H9 (cell line): ENCODE data around the gene DLG2. TPM values are rescaled to one million over a fixed set of nuclear protein-coding genes. Genes with fewer than 3 reads are reported as not detected.

Experiments
- DNase-seq: peaks from one replicate; pipeline ENCODE4 v3.0.0-alpha.2; 2017
- H2AFZ ChIP-seq: one replicate; pipeline ENCODE4 v1.6.1; 2013; ENCODE audit warnings: mild to moderate bottlenecking, low read length, control low read depth, moderate library complexity
- H2AK5ac ChIP-seq: 2 replicates; pipeline ENCODE4 v1.6.1; 2013; ENCODE audit warnings: low read length, control low read depth, mixed read lengths; ENCODE audit not compliant: insufficient read length
- H2BK120ac ChIP-seq: one replicate; pipeline ENCODE4 v1.6.1; 2013; ENCODE audit warnings: low read depth, mild to moderate bottlenecking, low read length, control low read depth, inconsistent platforms; ENCODE audit not compliant: poor library complexity, severe bottlenecking
- H2BK12ac ChIP-seq: 2 replicates; pipeline ENCODE4 v1.6.1; 2013; ENCODE audit warnings: low read length, control low read depth, mixed read lengths, low read depth; ENCODE audit not compliant: insufficient read length
- H2BK15ac ChIP-seq: 2 replicates; pipeline ENCODE4 v1.6.1; 2013; ENCODE audit warnings: low read depth, low read length, control low read depth
- H2BK20ac ChIP-seq: one replicate; pipeline ENCODE4 v1.6.1; 2013; ENCODE audit warnings: low read depth, mild to moderate bottlenecking, low read length, control low read depth, inconsistent platforms; ENCODE audit not compliant: poor library complexity, severe bottlenecking
- H2BK5ac ChIP-seq: 2 replicates; pipeline ENCODE4 v1.6.1; 2013; ENCODE audit warnings: low read length, control low read depth, mixed read lengths; ENCODE audit not compliant: insufficient read length
- H3K14ac ChIP-seq: 2 replicates; pipeline ENCODE4 v1.6.1; 2013; ENCODE audit warnings: low read length, control low read depth; ENCODE audit not compliant: insufficient read depth
- H3K18ac ChIP-seq: 2 replicates; pipeline ENCODE4 v1.6.1; 2013; ENCODE audit warnings: low read depth, mild to moderate bottlenecking, mixed read lengths, low read length, control low read depth; ENCODE audit not compliant: insufficient read length
- H3K23ac ChIP-seq: 2 replicates; pipeline ENCODE4 v1.6.1; 2013; ENCODE audit warnings: low read length, control low read depth, mixed read lengths, low read depth; ENCODE audit not compliant: insufficient read length
- H3K23me2 ChIP-seq: 2 replicates; pipeline ENCODE4 v1.6.1; 2013; ENCODE audit warnings: low read depth, mild to moderate bottlenecking, mixed read lengths, low read length, control low read depth; ENCODE audit not compliant: insufficient read length, poor library complexity, severe bottlenecking
- H3K27ac ChIP-seq: 2 replicates; pipeline ENCODE4 v1.5.1; 2013; ENCODE audit warnings: low read length, control low read depth, mixed read lengths, low read depth; ENCODE audit not compliant: insufficient read length
- H3K27me3 ChIP-seq: 2 replicates; pipeline ENCODE4 v1.6.1; 2013; ENCODE audit warnings: low read length, control low read depth, inconsistent platforms; ENCODE audit not compliant: insufficient read depth
- H3K4ac ChIP-seq: 2 replicates; pipeline ENCODE4 v1.6.1; 2013; ENCODE audit warnings: low read depth, mild to moderate bottlenecking, control low read depth, inconsistent platforms, low read length, moderate library complexity
- H3K4me1 ChIP-seq: 2 replicates; pipeline ENCODE4 v1.6.1; 2013; ENCODE audit warnings: low read length, control low read depth, inconsistent platforms; ENCODE audit not compliant: insufficient read depth
- H3K4me2 ChIP-seq: 2 replicates; pipeline ENCODE4 v1.6.1; 2013; ENCODE audit warnings: low read length, control low read depth, mixed read lengths; ENCODE audit not compliant: insufficient read length, insufficient read depth
- H3K56ac ChIP-seq: 2 replicates; pipeline ENCODE4 v1.6.1; 2013; ENCODE audit warnings: low read depth, mild to moderate bottlenecking, mixed read lengths, low read length, control low read depth; ENCODE audit not compliant: insufficient read length
- H3K79me1 ChIP-seq: 2 replicates; pipeline ENCODE4 v1.6.1; 2013; ENCODE audit warnings: low read depth, mild to moderate bottlenecking, moderate library complexity, low read length, control low read depth, inconsistent platforms; ENCODE audit not compliant: insufficient read depth, poor library complexity, severe bottlenecking
- H3K79me2 ChIP-seq: 2 replicates; pipeline ENCODE4 v1.6.1; 2013; ENCODE audit warnings: low read length, control low read depth, inconsistent platforms; ENCODE audit not compliant: insufficient read depth
- H3K9ac ChIP-seq: 2 replicates; pipeline ENCODE4 v1.6.1; 2013; ENCODE audit warnings: low read length, control low read depth, mixed read lengths; ENCODE audit not compliant: insufficient read length; ENCODE audit errors: extremely low read depth
- H3K9me3 ChIP-seq: one replicate; pipeline ENCODE4 v1.6.1; 2013; ENCODE audit warnings: low read depth, low read length, inconsistent platforms; ENCODE audit not compliant: control insufficient read depth
- H3T11ph ChIP-seq: one replicate; pipeline ENCODE4 v1.6.1; 2013; ENCODE audit warnings: mild to moderate bottlenecking, low read length, control low read depth, inconsistent platforms
- H4K20me1 ChIP-seq: one replicate; pipeline ENCODE4 v1.6.1; 2013; ENCODE audit not compliant: control insufficient read depth, insufficient read length, insufficient read depth
- H4K5ac ChIP-seq: 2 replicates; pipeline ENCODE4 v1.6.1; 2013; ENCODE audit warnings: low read depth, mild to moderate bottlenecking, mixed read lengths, low read length, control low read depth; ENCODE audit not compliant: insufficient read length
- H4K8ac ChIP-seq: replicated peaks from 2 replicates; pipeline ENCODE4 v1.6.1; 2013; ENCODE audit warnings: low read length, control low read depth, mixed read lengths, low read depth; ENCODE audit not compliant: insufficient read length
- H4K91ac ChIP-seq: 2 replicates; pipeline ENCODE4 v1.6.1; 2013; ENCODE audit warnings: low read depth, mild to moderate bottlenecking, moderate library complexity, mixed read lengths, low read length, control low read depth; ENCODE audit not compliant: insufficient read length
- H3K27ac Mint-ChIP-seq, 3 experiments: 2 replicates in 2 of 3; 3 replicates in 1 of 3; pipeline ENCODE4 v1.8.0; 2020 to 2021; ENCODE audit warnings: mixed read lengths in 3 of 3, mild to moderate bottlenecking in 1 of 3, moderate library complexity in 1 of 3
- H3K27me3 Mint-ChIP-seq: 2 replicates; pipeline ENCODE4 v1.8.0; 2021; ENCODE audit warnings: low read depth, mild to moderate bottlenecking, moderate library complexity, mixed read lengths
- H3K36me3 Mint-ChIP-seq, 3 experiments: 2 replicates in 2 of 3; 3 replicates in 1 of 3; pipeline ENCODE4 v1.8.0; 2020 to 2021; ENCODE audit warnings: low read depth in 3 of 3, mixed read lengths in 3 of 3; ENCODE audit not compliant: insufficient read depth in 1 of 3
- H3K4me1 Mint-ChIP-seq, 2 experiments: 2 replicates each; pipeline ENCODE4 v1.8.0; 2020; ENCODE audit warnings: mixed read lengths in 2 of 2
- H3K4me3 Mint-ChIP-seq, 2 experiments: 2 replicates in 1 of 2; 3 replicates in 1 of 2; pipeline ENCODE4 v1.8.0; 2020 to 2021; ENCODE audit warnings: mild to moderate bottlenecking in 2 of 2, mixed read lengths in 2 of 2, moderate library complexity in 1 of 2
- H3K9me3 Mint-ChIP-seq, 2 experiments: 2 replicates in 1 of 2; 3 replicates in 1 of 2; pipeline ENCODE4 v1.8.0; 2020; ENCODE audit warnings: mild to moderate bottlenecking in 2 of 2, mixed read lengths in 2 of 2, moderate library complexity in 1 of 2
- WGBS: extraction: QIAGEN DNeasy Blood & Tissue Kit; methylation state at CpG from one replicate; pipeline ENCODE4 v1.1.7; 2013; ENCODE audit warnings: missing lambda C conversion rate, low lambda C conversion rate, mixed read lengths; ENCODE audit not compliant: insufficient read length; ENCODE audit errors: extremely low coverage; 5-methylcytosine and 5-hydroxymethylcytosine counted together
- total RNA-seq: library from RNA; stranded (reverse); gene quantifications from 2 replicates; pipeline ENCODE4 v1.2.1, GENCODE V29; 2021
- TF ChIP-seq, protein P1 (sequence below): fragments of 200-600 bp; sonication (generic); conservative IDR thresholded peaks from 3 replicates; pipeline ENCODE4 v1.8.0; 2021; ENCODE audit warnings: antibody characterized with exemption, mild to moderate bottlenecking

Gene DLG2
- total RNA-seq, 1 experiment from 2014 or later = 8.0 TPM

DNA sequence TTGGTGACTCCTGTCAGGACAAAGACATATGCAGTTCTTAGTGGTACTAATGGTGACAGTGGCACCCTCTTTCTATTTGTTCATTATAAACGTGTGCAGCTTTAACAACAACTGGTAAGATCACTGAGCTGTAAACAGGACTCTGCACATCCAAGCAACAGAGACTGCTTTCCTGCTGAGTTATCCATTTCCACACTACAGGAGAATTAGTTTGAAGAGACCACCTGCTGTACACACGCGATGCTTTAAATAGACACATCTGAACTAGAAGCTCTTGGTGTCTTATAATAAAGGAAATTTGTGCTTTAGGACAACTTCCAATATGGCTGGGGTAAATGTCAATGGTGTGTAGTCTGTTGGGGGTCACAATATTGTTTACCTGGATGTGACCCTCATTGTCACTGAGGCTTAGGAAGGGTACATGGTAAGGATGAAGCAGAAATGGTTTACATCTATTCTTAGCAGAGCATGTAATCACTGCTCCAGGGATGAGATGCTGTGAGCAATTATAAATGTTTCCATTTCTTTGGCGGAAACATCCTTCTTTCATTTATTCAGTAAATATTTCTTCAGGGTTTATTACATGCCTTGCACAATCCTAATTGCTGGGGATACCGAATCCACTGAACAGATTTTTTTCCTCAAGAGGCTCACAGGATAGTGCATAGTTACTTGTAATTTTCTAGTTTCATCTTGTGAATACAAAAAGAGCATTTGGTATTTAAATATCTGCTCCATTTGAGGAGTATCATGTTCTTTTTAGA is 1987.0 kb downstream of the DLG2 start:
- H3K4me2 ChIP-seq = no peak overlapping the region
- H2BK120ac ChIP-seq = no peak overlapping the region
- H3K79me2 ChIP-seq = no peaks in the 10 kb centered on the region
- H4K5ac ChIP-seq = no peak overlapping the region
- H3K23ac ChIP-seq = no peak overlapping the region
- H4K91ac ChIP-seq = no peak overlapping the region
- H3K27me3 Mint-ChIP-seq = no peaks in the 10 kb centered on the region
- H3K27me3 ChIP-seq = 0 out of 2 replicates have a peak, but pooled peaks cover 2% of the 10 kb centered on the region
- H3K79me1 ChIP-seq = no peaks in the 10 kb centered on the region
- H3K4me3 Mint-ChIP-seq = no peak overlapping the region
- TF ChIP-seq, protein P1, sequence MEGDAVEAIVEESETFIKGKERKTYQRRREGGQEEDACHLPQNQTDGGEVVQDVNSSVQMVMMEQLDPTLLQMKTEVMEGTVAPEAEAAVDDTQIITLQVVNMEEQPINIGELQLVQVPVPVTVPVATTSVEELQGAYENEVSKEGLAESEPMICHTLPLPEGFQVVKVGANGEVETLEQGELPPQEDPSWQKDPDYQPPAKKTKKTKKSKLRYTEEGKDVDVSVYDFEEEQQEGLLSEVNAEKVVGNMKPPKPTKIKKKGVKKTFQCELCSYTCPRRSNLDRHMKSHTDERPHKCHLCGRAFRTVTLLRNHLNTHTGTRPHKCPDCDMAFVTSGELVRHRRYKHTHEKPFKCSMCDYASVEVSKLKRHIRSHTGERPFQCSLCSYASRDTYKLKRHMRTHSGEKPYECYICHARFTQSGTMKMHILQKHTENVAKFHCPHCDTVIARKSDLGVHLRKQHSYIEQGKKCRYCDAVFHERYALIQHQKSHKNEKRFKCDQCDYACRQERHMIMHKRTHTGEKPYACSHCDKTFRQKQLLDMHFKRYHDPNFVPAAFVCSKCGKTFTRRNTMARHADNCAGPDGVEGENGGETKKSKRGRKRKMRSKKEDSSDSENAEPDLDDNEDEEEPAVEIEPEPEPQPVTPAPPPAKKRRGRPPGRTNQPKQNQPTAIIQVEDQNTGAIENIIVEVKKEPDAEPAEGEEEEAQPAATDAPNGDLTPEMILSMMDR = no peak
- no peak overlapping the region for H3K4ac ChIP-seq
- WGBS = no CpG with 5 or more reads among the region's 5 CpGs
- H2BK5ac ChIP-seq = no peak overlapping the region
- no peaks in the 10 kb centered on the region for H3K23me2 ChIP-seq
- no peak overlapping the region for H2BK15ac ChIP-seq
- H4K8ac ChIP-seq = no peak overlapping the region
- H3K27ac ChIP-seq = no peak overlapping the region
- H3K56ac ChIP-seq = no peak overlapping the region
- H3K4me1 Mint-ChIP-seq = peaks cover 3 to 4% of the 10 kb centered on the region in 2 experiments; a peak in 3 of 4 replicates
- no peak overlapping the region for H3K9ac ChIP-seq
- no peak overlapping the region for H2AFZ ChIP-seq
- no peaks in the 10 kb centered on the region for H3K9me3 Mint-ChIP-seq
- no peak overlapping the region for H2BK12ac ChIP-seq
- H3K9me3 ChIP-seq = no peaks in the 10 kb centered on the region
- no peak for DNase-seq
- H2BK20ac ChIP-seq = no peak overlapping the region
- no peaks in the 10 kb centered on the region for H4K20me1 ChIP-seq
- no peak overlapping the region for H2AK5ac ChIP-seq
- H3K27ac Mint-ChIP-seq = no peak overlapping the region
- H3K18ac ChIP-seq = no peak overlapping the region
- H3T11ph ChIP-seq = no peak overlapping the region
- no peaks in the 10 kb centered on the region for H3K36me3 Mint-ChIP-seq
- no peak overlapping the region for H3K14ac ChIP-seq
- no peaks in the 10 kb centered on the region for H3K4me1 ChIP-seq
